Measurements from ENCODE around the gene TRIM29.

Gene TRIM29

DNA sequence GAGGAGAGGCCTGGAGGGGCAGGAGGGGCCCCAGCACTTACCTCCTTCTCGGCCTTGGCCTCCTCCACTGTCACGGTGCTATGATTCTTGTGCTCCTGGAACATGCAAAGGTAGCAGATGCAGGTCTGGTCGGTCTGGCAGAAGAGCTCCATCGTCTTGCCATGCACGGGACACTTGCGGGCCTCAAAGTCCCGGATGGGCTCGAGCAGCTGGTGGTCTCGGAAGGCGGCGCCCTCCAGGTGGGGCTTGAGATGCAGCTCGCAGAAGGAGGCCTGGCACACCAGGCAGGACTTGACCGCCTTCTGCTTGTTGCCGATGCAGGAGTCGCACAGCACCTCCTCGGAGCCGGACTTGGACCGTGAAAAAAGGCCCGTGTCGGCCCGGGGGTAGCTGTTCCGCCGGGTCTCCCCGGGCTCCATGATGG lies 714 bp downstream of the TRIM29 start:
- no peak for DNase-seq

DNA sequence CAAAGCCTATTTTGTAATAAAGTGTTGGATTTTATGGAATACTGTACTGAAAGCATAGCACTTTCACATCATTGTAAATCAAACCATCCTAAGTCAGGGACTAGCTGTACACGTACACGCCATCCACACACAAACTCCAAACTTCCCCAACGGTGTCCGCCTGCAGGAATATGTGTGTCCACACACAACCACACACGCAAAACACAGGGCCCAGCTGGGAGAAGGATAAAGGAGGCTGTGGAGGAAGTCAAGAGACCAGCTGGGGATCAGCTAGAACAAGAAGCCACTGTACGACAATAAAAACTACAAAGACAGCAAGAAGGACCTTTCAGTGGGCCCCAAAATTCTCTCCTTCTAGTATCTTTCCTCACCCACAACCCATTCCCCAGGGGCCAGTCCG lies 1.6 kb downstream of the TRIM29 start:
- no peak for DNase-seq

DNA sequence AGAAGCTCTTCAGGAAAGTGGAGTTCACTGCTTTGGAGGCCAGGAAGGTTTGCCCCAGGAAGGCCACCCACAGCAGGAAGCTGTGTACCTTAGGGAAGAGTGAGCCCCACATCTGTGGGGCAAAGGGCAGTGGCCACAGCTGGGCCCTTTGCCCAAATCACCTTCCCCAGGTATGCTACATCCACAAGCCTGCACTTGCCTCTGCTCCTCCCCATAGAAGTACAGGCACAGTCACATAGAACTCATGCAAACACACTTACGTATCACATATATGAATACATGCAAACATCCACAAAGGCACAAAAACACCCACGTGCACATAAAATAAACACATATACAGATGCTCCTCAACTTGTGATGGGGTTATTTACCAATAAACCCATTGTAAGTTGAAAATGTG lies 2.1 kb downstream of the TRIM29 start:
- DNase-seq: no peak

DNA sequence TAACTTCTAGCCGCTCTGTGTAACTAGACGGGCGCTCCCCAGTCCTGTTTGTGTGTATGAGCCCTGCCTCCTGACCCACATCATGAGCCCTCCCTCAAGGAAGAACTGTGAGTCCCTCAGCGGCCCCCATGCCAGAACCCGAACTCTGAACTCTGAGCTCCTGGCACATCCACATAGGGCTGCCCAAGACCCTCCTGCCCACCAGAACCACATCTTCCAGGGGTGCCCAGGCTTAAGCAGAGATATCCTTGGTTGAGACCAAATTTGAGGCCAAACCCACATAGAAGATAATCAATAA lies 3.0 kb downstream of the TRIM29 start:
- no peak for DNase-seq

DNA sequence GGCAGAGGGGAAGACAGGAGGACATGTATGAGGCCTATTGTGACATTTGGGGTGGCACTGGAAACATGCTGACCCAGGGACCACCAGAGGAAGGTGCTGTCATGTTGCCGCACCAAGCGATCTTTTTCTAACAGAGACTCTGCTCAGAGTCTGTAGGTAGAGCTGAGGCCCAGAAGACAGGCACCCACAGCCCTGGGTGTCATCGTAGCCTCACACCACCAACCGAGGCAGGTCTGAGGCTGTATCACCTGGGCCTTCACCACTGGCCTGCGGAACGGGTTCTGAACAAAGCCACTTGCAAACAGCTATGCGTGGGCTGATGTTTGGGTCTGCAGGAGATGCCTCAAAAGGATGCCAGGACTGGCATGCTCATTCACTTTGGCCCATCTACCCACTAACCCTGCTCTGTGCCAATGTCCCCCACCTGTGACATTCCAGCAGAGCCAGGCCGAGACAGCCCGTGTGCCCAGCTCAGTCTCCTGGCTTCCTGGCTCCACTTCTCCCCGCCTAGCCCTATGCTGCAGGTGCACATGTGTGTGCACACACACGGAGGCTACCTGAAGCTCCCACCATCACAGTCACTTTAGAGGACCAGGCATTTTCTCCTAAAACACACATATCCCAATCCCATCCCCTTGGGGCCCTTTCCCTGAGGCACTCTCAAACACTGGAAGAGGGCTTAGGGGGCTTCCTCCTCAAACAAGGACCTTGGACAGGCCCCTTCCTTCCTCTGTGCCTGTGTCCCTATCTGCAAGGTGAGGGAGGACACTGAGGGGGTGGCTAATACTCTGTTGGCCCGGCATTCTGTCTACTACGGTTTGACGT lies 3.6 kb downstream of the TRIM29 start:
- DNase-seq: no peak

DNA sequence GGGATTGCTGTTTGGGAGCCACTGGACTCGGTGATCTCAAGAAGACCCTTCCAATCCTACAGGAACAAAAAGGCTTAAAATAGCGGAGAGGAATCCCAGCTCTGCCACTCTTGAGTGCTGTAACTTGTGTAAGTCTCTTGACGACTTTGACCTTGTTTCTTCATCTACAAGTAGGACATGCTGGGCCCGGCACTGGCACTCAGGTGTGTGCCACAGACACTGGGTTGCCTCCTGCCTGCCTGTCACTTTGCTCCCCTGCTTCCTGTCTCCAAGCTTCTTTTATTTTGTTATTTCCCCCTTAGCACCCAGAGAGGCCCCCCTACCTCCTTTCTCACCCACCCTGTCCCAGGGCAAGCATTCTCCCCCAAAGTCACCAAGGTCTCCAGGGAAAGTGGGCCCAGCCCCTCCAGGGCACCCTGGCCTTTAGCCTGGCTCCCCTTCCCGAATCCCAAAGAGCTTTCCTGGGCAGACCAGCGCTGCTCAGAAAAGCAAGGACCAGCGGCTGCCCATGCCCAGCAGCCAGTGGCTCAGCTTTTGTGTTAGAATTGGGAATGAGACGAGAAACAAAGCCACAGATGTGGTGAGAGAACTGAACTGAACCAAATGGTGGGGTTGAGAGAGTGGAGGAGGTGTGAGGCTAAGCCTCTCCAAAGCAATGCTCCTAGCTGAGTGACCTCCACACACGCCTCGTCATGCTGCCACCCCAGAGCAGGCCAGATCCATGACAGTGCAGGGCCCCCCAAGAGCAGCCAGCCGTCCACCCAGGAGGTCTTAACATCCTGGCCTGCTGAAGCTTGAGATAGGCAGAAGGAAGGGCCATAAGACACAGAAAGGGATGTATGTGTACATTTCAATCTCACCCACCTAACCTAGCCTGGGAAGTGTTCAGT lies 4.5 kb downstream of the TRIM29 start:
- DNase-seq: no peak

DNA sequence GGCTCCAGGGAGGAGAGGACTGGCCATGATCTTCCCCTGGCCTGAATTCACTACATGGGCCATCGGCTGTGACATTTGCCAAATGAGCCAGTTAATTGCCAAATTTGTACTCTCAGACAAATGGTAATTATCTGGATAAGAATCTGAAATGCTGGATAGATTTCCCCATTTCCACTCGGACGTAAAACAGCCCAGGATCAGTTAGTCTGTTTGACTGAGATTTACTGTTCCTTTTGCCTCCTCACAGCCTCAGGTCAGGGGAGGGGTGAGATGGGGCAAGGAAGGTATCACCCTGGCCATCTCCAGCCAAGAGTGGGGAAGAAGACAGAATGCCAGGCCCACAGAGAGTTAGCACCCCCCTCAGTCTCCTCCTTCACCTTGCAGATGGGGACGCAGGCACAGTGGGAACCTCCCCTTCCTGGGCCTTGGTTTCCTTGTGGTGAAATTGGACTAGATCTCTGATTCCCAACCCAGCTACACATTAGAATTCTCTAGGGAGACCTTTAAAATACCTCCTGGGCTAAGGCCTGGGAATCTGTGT lies 5.2 kb downstream of the TRIM29 start:
- DNase-seq: no peak

DNA sequence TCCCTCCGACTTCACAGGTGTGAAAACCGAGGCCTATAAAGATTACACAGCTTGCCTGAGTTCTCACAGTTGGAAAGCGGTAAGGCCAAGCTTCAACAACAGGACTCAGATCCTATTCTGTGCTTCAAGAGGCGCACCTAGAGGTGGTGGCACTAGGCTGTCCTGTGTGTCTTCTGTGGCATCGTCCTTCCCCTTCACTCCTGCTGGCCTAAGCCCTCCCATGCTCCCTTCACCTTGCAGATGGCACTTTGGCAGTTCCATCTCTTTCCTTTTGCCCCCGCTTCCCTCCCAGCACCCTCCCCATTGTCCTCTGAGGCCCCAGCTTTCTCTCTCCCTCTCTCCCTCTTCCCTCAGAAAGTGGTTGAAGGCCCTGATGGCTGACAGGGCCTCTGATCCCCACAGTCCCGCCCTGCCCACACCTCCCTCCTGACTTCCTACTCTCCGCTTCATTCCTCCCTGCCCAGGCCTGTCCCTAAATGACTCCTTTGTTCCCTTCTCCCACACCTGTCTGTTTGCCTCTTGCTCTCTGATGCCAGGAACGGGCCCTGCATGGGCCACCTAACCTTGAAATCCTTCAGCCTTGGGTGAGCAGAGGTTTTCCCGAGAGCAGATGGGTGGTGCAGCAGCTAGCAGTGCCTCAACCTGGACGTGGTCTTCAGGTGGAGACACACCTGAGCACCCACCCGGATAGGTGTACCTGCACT lies 5.8 kb downstream of the TRIM29 start:
- DNase-seq: no peak

DNA sequence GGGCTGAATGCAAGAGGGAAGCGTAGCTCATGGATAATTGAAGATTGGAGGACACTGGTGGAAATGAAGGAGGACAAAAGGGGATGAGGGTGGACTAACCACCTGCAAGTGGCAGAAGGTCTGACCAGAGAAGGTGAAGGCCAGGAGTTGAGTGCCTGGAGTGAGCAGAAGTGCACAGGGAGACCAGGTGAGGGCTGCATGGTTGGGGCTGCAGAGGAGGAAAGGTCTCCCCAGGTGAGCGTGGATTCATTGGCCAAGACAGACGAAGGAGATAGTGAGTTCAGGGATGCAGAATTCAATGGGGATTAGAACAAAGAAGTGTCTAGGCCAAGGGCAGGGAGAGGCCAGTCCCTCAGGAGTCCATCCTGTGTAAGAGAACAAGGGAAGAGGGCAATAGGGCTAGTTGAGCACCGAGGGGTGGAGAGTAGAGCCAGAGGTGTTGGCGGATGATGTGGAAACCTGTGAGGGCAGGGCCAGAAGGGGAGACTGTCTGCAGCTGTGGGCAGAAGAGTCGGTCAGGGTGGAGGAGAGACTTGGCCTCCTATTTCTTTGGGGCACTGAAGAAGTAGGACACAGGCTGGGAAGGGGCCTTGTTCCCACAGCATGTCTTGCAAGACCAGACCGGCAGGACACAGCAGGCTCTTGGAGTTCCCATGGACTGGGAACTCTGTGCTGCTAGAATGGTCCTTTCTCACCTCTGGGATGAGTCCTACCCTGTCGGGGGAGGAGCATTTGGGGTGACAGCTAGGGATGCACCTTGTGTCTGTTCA lies 6.7 kb downstream of the TRIM29 start:
- DNase-seq: no peak

DNA sequence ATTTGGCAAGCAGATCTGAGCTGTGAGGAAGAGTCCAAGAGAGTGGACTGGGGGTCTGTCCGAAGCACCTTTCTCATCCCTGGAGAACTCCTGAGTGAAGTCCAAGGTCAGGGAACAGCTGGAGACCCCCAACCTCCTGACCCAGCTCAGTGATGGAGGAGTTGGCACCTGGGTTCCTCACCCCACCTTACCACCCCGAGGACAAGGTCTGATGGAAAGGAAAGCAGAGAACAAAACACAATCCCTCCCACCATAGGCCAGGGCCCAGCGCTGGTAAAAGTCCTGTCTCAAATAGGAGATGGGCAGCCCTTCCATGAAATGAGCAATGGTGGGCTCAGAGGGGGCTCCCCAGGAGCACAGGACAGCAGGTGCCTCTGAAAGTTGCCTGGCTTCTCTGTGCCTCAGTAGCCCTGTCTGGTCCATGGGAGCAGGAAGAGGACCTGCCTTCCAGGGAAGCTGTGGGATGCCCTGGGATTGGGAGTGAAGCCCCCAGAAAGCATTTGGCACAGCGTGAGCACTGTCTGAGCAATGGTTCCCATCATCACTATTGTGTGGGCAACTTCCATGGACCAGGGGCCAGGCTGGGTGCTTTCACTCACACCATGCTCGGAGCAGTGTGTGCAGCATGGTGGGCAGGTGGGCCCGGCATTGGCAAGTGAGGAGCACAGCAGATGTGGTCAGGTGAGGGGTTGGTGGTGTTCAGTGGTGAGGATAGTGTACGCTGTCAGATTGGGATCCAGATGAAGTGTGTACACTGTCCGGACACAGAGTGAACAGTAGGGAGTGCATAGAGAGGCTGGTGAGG lies 7.5 kb downstream of the TRIM29 start:
- DNase-seq: no peak

DNA sequence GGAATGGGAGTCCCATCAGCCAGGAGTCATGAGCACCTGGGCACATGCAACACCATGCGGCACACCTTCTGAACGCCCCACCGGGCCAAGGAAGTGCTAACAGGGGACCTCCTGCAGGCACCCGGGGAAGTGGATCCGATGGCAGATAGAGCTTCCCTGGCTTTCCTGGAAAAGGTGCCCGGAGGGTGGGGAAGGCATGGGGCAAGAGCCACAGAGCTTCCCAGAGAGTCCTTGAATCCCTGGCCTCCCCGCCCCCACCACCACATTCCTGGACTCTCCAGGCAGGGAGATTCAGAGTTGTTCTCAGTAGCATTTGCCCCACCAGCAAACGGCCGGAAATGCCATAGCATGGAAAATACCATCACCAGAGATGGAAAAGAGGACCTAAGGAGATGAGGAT lies 8.3 kb downstream of the TRIM29 start:
- no peak for DNase-seq

DNA sequence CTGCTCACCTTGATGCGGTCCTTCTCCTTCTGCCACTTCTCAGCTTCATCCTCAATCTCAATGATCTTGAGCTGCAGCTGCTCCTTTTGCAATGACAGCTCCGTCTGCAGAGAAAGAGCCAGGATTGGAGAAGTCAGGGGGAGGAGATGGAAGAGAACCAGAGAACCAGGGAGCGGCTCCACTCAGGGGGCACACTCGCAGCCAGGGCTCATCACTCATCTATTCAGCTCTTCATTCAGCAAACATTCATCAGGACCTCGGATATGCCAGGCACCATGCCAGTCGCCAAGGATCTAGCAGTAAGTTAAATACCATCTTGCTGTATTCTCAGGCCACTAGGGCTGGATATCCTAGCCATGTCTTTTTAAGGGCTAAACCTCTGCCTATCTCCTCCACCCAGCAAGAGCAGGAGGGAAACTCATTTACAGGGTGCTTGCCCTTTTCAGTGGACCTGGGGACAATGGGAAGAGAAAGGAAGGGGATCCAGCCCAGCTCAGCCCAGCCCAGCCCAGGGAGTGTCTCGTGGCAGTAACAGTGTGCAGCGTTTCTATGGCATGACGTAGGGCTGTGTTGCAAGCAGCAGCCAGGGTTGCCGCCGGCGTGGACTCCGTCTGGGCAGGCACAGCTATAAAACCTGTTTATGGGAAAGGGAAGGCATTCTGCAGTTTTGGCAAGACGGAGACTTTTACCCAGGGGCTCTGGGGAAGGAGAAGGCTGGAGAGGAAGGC lies 9.4 kb downstream of the TRIM29 start:
- DNase-seq: no peak

DNA sequence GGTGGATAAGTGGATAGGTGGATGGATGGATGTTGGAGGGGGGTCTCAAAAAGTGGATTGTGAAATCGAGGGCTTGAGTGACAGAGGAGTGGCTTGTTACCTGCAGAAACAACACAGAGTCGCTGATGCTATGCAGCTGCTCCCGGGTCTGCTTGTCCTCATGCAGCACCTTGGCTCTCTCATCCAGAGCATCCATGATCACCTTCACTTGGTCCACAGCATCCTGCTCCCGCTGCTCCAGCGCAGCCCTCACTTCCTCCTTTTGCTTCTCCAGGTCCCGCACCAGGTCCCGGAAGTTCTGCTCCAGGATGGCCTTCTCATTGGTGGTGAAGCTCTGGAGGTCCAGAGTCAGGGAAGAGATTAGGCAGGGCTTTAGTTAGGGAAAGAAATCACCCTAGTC lies 10.7 kb downstream of the TRIM29 start:
- DNase-seq: no peak

DNA sequence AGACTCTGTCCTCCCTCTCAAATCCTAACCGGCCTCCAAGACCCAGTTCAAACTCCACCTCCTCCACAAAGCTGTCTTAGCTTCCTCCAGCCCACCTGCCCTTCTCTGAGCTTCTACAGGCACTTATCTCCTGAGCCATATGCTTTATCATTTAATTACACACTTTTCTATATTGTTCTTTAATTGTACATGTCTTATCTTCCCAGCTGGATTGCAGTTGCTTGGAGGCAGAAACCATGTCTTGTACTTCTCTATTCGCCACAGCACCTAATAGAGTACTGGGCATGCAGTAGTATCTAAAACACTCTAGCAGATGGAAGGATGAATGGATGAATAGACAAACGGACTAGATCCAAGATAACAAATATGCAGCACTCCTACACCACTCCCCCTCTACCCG lies 11.3 kb downstream of the TRIM29 start:
- no peak for DNase-seq

DNA sequence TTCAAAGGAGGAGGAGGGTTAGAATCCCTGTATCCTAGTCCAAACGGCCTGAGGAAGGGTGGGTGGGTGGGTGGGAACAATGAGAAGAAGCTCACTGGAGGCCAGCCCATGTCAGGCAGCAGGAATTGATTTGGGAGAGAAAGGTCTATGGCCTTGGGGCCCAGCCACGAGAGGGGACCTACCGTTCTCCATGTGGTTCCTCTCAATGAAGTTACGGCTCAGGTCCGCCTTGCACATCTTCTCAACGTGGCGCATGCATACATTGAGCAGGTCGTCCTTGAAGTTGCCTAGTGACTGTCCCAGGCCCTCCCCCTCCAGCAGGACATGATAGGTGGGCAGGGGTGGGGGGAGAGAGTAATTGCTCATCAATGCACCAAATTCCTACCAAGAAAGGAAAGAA lies 12.4 kb downstream of the TRIM29 start:
- DNase-seq: no peak

DNA sequence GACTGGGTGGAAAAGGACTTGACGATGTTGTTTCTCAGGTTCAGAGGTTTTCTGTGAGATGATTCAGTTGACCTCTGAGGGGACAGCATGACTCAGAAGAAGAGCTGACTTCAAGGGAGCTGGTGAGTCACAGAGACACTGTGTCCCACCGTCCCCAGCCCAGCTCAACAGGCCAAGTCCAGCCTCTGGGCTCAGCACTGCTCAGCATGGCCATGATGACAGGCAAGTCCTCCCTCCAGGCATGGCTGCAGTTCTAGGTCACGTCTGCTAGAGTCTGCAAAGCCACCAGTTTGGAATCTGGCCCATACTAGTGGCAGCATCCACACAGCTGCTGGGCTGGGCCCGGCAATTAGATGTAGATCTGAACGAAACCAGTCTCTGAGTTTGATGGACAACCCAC lies 12.9 kb downstream of the TRIM29 start:
- no peak for DNase-seq

DNA sequence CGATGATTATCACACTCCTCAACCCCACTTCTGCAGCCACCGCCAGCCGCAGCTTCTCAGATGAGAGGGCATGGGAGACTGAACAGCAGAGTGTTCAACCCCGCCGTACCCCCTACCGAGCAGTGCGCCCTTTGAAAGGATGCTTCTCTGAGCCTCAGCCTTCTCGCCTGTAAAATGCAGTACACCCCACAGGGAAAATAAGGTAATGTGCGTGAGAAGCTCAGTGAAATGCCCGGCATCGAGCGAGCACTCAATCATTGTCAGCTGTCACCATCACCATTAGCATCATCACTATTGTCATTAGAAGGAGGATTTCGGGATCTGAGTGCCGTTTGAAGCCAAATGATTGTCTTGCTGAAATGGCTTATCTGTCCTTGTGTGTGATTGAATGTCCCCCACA lies 13.6 kb downstream of the TRIM29 start:
- no peak for DNase-seq

DNA sequence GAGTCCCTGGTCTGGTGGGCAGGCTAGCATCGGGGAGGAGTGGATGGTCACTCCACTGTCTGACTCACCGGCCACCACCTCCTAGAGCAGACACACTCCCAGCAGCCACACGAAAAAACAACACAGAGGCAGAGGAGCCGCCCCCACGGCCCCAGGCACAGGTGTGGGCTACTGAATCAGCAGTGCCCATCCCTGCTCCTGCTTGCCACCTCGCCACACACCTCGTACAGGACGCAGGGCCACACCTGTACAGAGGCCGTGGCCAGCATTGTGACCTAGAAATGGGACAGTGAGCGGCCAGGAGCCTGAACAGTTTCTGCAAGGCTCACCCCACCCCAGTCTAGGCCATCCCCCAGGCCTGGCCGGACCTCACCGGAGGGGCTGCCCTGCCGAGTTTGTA lies 14.0 kb downstream of the TRIM29 start:
- DNase-seq: no peak

DNA sequence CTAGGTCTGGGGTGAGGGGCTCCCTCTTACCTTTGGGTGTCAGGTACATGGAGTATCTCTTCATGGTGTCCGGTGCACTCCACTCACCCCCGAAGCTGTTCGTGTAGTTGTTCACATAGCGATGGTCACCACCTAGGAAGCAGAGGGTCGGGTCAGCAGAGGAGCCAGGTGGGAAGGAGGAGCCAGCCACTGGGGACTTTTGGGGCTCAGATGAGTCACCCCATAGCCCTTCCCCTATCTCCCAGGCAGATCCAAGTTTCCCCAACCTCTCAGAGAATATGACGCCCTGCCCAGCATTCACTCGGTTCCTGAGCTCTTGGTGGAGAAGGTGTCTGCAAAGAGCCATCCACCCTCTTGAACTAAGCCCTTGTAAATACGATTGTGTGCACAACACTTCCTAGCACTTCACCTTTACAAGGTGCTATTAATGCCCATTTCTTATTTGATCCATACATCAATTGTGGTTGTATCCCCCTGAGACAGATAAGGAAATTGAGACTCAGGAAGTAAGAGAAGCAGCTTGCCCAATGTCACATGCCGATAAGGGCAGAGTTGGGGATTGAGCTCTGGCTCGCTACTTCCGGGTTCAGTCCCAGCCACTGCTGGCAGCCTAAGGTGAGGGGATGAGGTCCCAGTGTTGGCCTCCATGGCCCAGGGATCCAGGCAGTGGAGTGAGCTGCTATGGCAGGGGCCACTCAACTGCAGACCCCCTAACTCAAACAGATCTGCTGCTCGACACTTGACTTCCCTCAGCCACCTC lies 14.8 kb downstream of the TRIM29 start:
- no peak for DNase-seq

DNA sequence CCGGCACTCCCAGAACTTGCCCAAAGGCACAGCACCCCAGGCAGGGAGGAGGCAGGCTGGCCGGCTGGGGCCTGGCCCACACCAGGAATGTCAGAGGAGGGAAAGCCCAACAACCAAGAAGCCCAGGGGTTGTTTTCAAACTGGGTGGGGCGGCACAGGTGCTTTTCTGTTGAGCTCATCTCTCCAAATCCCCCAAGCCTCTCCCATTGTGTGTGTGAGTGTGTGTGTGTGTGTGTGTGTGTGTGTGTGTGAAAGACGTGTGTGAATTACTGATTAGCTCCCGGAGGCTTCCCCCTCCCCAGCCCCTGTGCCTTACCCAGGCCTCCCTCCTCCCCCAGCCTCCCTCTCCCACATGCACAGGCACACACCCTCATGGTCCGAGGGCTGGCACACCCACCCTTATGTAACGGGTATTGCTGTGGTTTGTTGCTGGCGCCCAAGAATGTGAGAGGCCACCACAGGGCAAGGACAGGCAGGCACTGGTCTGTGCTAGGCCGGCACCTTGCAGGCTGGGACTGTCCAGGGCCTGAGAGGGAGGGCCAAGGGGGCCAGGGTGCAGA lies 15.9 kb downstream of the TRIM29 start:
- no peak for DNase-seq
